Gastroesophageal sphincter (tissue), 3 donors: ENCODE data around the gene SLC17A8.

Experiments
- POLR2A ChIP-seq, 2 donors: fragments of 450-650 bp; IDR thresholded peaks; one replicate each; pipeline ENCODE4 v1.6.1; 2017; ENCODE audit warnings: antibody characterized with exemption in 2 of 2, mild to moderate bottlenecking in 2 of 2, moderate library complexity in 1 of 2
- TF ChIP-seq, protein P1 (sequence below), 4 experiments: fragments of 200-600 bp in 2 of 4; fragments of 450-650 bp in 2 of 4; sonication (generic) in 1 of 4; IDR thresholded peaks; one replicate each; pipeline ENCODE4 v1.5.1; 2017 to 2019; ENCODE audit warnings: antibody characterized with exemption in 4 of 4, mild to moderate bottlenecking in 2 of 4, moderate library complexity in 2 of 4

DNA sequence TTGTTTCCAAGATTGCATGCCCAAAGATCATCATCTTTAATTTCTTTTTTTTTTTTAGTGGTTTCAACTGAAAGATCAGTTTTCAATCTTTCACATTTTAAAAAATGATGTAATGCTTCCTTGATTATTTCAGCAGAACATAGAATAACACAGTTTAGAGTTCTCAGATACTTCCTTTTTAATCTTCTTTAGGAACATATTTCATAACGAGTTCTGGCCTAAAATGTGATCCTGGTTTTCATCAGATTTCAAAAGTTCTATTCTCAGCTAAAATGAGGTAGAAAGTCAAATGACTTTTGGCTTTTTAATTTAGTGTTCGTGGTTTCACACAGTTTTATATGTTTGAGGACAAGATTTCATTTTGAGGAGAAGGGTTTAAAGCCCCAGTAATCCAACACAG is 76.8 kb downstream of the SLC17A8 start:
- TF ChIP-seq POLR2A (IDR thresholded peaks at IDR 0.05), result no peak
- TF ChIP-seq, protein P1, sequence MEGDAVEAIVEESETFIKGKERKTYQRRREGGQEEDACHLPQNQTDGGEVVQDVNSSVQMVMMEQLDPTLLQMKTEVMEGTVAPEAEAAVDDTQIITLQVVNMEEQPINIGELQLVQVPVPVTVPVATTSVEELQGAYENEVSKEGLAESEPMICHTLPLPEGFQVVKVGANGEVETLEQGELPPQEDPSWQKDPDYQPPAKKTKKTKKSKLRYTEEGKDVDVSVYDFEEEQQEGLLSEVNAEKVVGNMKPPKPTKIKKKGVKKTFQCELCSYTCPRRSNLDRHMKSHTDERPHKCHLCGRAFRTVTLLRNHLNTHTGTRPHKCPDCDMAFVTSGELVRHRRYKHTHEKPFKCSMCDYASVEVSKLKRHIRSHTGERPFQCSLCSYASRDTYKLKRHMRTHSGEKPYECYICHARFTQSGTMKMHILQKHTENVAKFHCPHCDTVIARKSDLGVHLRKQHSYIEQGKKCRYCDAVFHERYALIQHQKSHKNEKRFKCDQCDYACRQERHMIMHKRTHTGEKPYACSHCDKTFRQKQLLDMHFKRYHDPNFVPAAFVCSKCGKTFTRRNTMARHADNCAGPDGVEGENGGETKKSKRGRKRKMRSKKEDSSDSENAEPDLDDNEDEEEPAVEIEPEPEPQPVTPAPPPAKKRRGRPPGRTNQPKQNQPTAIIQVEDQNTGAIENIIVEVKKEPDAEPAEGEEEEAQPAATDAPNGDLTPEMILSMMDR (IDR thresholded peaks at IDR 0.05), result no peak
